GDM1 (cell line): ENCODE data around the gene OR51G2.
"Not testable (repeated sequence)": the region's sequence is repeated elsewhere in the genome, so short reads cannot be mapped to it uniquely, and the experiment has no call there.

Source experiments
- DNase-seq: peaks from one replicate; lab custom pipeline; 2025; lab: John Stamatoyannopoulos, UW

OR51G2 gene

DNA sequence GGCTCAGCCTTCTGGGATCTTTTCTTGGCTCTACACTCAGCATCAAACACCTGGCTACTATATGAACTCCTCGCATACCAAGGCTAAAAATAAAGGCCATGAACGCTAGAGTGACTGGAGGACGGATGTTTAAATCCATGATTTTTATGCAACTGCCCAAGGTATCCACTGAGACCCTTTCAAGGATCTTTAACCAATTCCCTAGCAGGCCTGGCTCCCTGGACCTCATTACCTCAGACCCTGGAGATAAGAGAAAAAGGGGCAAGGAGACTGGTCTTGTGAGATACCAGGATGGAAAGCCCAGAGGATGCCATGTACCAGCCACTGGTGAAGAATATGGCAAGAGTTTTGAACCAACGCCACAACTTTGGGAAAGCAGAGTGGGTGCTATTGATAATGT, at the start of gene OR51G2:
Gene OR51G2 (minus strand): TSS at position 101 of the 400 bp plus-strand sequence. CDS start 3,687 bp downstream, outside the sequence.
- no peak for DNase-seq

- no peak for DNase-seq
Observed at GRCh38 chr11:4962816-4963215, 43.7 kb upstream of the OR51G2 start.

- DNase-seq = no peak
Observed at GRCh38 chr11:4960877-4961276, 41.7 kb upstream of the OR51G2 start.

GRCh38 chr11:4957396-4957795, 38.2 kb upstream of the OR51G2 start:
- DNase-seq = no peak

GRCh38 chr11:4955613-4956012, 36.5 kb upstream of the OR51G2 start, which contains the start of gene OR51A2:
Gene OR51A2, minus strand, starts transcription at chr11:4955713. Its CDS starts 0 bp downstream, at chr11:4955713.
- DNase-seq = not testable (repeated sequence)

DNA sequence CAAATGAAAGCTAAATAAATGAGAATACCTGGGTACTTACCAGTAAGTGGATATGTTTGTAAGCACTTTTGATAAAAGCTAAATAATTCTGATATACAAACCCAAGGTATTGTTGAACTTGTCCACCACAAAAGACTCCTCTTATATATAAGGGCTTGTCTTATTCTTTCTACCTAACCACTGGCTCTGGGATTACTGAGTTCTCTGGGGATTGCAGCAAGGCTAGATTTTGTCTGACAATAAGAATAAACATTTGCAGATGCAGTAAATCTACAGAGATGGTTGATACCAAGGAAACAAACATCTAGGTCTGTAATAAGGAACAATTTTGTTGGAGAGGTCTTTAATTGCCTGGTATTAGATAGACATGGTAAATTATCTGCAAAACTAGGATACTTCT, 28.4 kb upstream of the OR51G2 start, which contains the start of gene OR51A4:
Gene OR51A4 (minus strand): TSS at position 101 of the 400 bp plus-strand sequence. CDS start 505 bp downstream, outside the sequence.
- DNase-seq = no peak

GRCh38 chr11:4936745-4937144, 17.6 kb upstream of the OR51G2 start:
- no peak for DNase-seq

DNA sequence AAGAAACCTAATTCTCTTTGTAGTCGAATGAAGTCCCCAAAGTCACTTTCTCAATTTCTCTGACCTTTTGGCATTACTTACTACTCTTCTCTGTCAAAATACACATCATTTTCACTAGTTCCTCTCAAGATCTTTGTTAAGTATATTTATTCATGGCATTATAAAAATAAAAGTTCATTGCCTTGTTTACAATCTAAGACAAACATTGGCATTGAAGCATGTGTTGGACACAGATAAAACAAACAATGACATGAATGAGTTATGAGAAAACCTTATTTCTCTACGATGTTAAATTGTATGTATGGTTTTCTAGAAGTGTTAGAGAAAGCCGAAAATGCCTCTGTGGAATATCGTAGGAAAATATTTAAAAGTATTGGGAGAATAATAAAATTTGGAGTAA, 13.6 kb upstream of the OR51G2 start:
- no peak for DNase-seq

- no peak for DNase-seq
Observed at GRCh38 chr11:4926608-4927007, 7.5 kb upstream of the OR51G2 start.

DNA sequence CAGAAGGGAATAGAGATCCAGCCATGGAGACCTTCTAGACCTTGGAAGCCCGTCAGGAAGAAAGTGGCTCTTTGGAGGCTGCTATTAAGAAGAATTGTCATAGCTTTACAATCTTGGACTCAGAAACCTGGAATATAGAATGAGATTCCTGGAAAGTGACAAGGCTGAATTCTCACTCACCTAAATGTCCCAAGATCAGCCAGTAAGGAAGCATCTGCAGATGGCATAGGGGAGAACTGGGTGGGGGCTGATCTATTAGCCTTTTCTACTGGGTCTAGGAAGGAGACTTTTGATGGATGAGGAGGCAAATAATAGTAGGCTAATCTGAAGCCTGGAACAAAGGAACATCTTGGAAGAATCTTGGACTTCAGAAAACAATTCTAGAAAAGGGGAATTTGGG, 5.1 kb upstream of the OR51G2 start, which contains the start of gene OR51G1:
Gene OR51G1 (minus strand): TSS at position 101 of the 400 bp plus-strand sequence. CDS start 0 bp downstream, at position 101.
- DNase-seq = no peak

- DNase-seq = no peak
Observed at GRCh38 chr11:4922304-4922703, 3.2 kb upstream of the OR51G2 start.

DNA sequence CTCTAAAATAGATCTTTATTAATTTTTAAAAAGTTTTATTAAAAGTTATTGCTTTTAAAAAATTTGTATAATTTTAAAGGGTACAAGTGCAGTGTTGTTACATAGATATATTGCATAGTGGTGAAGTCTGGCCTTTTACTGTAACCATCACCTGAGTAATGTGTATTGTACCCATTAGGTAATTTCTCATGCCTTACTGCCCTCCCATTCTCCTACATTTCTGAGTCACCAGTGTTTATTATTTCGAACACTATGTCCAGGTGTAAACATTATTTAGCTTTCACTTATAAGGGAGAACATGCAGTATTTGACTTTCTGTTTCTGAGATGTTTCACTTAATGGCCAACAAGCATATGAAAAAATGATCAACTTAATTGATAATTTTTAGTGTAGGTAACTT, 2.6 kb upstream of the OR51G2 start:
- no peak for DNase-seq

GRCh38 chr11:4916581-4916980, 2.6 kb downstream of the OR51G2 start:
- no peak for DNase-seq

DNA sequence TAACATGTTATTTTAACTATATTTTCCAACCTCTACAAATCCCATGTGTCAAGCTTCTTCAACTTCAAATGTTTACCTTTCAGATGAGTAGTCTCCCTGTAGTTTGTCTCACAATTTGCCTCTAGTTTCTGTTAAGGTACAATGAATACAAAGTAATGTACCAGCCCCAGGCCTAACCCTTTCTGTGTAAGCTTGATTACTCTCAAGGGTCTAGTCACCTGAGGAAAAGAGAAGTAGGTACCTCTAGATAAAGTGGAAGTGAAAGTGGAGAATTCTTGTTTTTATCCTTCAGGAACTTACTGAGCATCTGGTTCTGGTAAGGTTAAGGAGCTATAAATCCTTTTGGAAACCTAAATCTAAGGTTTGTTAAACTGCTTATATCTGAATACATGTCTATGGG, 15.7 kb downstream of the OR51G2 start, which contains the start of gene OR51A7:
Gene OR51A7 (plus strand): TSS at position 300 of the 400 bp plus-strand sequence. CDS start 3,587 bp downstream, outside the sequence.
- no peak for DNase-seq

DNA sequence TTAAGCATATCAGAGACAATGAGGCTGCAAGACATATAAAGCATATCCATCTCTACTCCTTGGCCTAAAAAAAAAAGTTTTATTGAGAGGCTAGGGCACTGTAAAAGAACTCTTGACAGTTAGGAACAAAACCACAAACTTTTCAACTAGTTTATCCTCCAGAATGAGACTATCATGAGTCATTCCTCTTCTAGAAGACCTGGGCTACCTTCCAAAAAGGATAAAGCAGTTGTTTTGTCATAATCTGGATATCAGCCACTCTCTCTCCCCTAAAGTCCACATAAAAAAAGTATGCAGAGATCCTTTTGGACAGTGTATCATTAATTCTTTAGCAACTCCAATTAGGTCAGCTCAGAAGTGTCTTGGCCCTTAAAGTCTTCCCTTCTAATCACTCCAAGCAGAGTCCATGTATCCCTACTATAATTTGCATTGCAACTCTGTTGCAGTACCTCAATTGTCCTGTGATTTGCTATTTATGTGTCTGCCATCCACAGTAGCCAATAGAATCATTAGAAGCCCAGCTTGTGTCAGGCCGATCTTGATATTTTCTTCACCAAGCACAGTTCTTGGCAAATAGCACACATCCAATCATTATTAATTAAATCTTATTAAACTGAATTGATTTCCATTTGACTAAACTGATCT, 27.0 kb downstream of the OR51G2 start:
- no peak for DNase-seq

DNA sequence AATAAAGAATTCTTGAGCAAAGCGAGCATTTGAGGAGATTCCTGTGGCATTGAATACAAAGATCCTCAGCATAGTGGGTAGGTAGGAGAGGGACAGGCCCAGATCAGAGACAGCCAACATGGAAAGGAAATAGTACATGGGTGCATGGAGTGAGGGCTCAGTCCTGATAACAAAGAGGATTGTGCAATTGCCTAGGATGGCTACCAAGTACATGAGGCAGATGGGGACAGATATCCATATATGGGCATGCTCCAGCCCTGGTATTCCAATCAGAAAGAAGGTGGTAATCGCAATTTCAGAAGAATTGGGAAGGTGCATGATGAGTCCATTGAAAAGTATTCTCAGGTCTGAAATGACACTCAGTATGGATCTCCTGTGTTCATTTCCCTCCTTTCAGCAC, 28.9 kb downstream of the OR51G2 start:
- DNase-seq = no peak

GRCh38 chr11:4887591-4887990, 31.6 kb downstream of the OR51G2 start:
- no peak for DNase-seq

- no peak for DNase-seq
Observed at GRCh38 chr11:4886186-4886585, 33.0 kb downstream of the OR51G2 start.

GRCh38 chr11:4884361-4884760, 34.8 kb downstream of the OR51G2 start:
- no peak for DNase-seq

- no peak for DNase-seq
Observed at GRCh38 chr11:4882543-4882942, 36.6 kb downstream of the OR51G2 start.

DNA sequence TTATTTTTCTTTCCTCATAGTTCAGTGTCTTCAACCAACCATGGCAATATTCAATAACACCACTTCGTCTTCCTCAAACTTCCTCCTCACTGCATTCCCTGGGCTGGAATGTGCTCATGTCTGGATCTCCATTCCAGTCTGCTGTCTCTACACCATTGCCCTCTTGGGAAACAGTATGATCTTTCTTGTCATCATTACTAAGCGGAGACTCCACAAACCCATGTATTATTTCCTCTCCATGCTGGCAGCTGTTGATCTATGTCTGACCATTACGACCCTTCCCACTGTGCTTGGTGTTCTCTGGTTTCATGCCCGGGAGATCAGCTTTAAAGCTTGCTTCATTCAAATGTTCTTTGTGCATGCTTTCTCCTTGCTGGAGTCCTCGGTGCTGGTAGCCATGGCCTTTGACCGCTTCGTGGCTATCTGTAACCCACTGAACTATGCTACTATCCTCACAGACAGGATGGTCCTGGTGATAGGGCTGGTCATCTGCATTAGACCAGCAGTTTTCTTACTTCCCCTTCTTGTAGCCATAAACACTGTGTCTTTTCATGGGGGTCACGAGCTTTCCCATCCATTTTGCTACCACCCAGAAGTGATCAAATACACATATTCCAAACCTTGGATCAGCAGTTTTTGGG, 37.2 kb downstream of the OR51G2 start, which contains the start of gene OR51T1:
Gene OR51T1 (plus strand): TSS at position 41 of the 641 bp plus-strand sequence. CDS start 0 bp downstream, at position 41.
- no peak for DNase-seq

DNA sequence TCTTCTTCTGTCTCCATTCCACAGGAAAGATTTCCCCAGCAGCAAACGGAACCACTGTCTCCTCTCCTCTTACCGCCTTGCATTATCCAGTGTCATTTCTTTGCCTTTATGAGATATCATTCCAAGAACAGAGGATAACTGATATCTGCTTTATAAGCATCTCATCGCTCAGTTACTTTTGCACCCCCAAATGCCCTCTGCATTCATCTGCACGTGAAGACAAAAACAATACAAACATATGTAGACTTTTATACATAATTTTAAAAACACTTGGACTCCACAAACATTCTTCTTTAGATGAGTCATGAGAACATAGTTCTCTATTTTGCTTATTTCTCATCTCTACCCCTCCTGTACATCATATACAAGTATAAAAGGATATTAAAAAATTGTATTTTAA, 38.0 kb downstream of the OR51G2 start:
- no peak for DNase-seq

DNA sequence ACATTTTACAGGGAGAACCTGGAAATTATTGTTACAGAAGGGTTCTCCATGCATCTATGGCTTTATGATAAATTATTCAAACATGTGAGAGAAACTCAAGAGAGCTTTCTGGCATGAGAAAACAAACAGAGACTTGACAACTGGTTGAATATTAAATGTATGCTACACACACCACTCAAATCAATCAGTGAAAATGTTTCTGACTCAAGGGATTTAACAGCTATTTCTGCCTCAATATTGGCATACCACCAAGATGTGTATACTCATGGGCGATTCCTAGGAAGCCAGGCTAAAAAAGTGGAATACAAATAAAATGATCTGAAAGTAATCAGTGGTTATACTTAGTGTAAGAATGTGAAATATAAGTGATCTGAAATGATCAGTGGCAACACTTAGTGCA, 53.3 kb downstream of the OR51G2 start:
- no peak for DNase-seq
